Tibial nerve (tissue), 4 donors: ENCODE results near the gene AKAP17A. TPM values are rescaled to one million over a fixed set of nuclear protein-coding genes. Genes with fewer than 3 reads are reported as not detected.
"Not testable (repeated sequence)": the region's sequence is repeated elsewhere in the genome, so short reads cannot be mapped to it uniquely, and the experiment has no call there.

ENCODE experiments used
- DNase-seq, 2 donors: peaks; one replicate each; pipeline ENCODE4 v3.0.0-alpha.2; 2019; ENCODE audit warnings: low spot score in 2 of 2
- H3K27ac ChIP-seq, 4 donors: fragments of 200-600 bp; sonication (generic) in 3 of 4; one replicate each; pipeline ENCODE4 v1.5.1; 2017 to 2019; ENCODE audit warnings: mild to moderate bottlenecking in 1 of 4
- H3K27me3 ChIP-seq, 2 donors: fragments of 200-600 bp; sonication (generic) in 1 of 2; one replicate each; pipeline versions ENCODE4 v1.5.1 to v1.6.0; 2017 to 2019
- H3K36me3 ChIP-seq, 3 donors: fragments of 200-600 bp; sonication (generic); one replicate each; pipeline ENCODE4 v1.5.1; 2018 to 2019
- H3K4me1 ChIP-seq, 4 donors: fragments of 200-600 bp; sonication (generic) in 3 of 4; one replicate each; pipeline ENCODE4 v1.5.1; 2017 to 2019
- H3K4me3 ChIP-seq, 4 donors: fragments of 200-600 bp; sonication (generic) in 3 of 4; one replicate each; pipeline ENCODE4 v1.5.1; 2017 to 2019; ENCODE audit warnings: mild to moderate bottlenecking in 1 of 4, moderate library complexity in 1 of 4
- H3K9me3 ChIP-seq, 4 donors: fragments of 200-600 bp; sonication (generic) in 3 of 4; one replicate each; pipeline ENCODE4 v1.5.1; 2017 to 2019
- EP300 ChIP-seq, 2 donors: sonication (generic); formaldehyde crosslinking; IDR thresholded peaks; one replicate each; pipeline ENCODE4 v1.6.1; 2017; ENCODE audit warnings: antibody characterized with exemption in 2 of 2, mild to moderate bottlenecking in 1 of 2
- POLR2A ChIP-seq, 2 donors: fragments of 450-650 bp; IDR thresholded peaks; one replicate each; pipeline ENCODE4 v1.6.1; 2017; ENCODE audit warnings: antibody characterized with exemption in 2 of 2, mild to moderate bottlenecking in 2 of 2, moderate library complexity in 2 of 2
- WGBS, 2 donors: methylation state at CpG; one replicate each; pipeline ENCODE4 v1.1.5; 2018; 5-methylcytosine and 5-hydroxymethylcytosine counted together
- total RNA-seq, 4 donors: library from RNA; depleted of rRNA; stranded (reverse); fragments of >200 nt; gene quantifications; one replicate each; pipeline ENCODE4 v1.1.0, GENCODE V29; 2016
- TF ChIP-seq, protein P1 (sequence below), 5 experiments: fragments of 200-600 bp in 3 of 5; fragments of 450-650 bp in 2 of 5; sonication (generic) in 3 of 5; IDR thresholded peaks; one replicate each; pipeline ENCODE4 v1.5.1; 2016 to 2019; ENCODE audit warnings: antibody characterized with exemption in 5 of 5, mild to moderate bottlenecking in 3 of 5, moderate library complexity in 2 of 5

AKAP17A gene
- total RNA-seq, 4 donors from 2014 or later = 58.3 to 139 (median 72.6) TPM

DNA sequence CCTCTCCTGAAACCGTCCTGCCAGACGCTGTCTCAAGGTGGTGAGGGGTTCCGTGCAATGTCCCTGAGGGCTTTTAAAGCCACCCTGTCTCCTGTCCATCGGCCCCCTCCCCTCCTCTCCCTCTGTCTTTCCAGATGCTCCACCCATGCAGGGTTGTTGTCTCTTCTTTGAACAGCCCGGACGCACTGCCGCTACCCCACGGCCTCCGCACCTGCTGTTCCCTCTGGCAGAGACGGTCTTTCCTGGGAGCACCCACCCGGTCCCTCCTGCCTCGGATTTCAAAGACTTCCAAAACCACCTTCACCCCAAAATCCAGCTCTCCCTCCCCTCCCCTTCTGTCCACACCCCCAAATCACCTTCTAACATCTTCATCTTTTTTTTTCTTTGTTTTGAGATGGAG lies 19.3 kb downstream of the AKAP17A start:
- WGBS, 2 donors = 81 to 82% methylated on average over 12 of the region's 12 CpGs
- H3K36me3 ChIP-seq = no peaks in the 10 kb centered on the region
- H3K27ac ChIP-seq = no peak overlapping the region
- DNase-seq = no peak
- H3K4me3 ChIP-seq = no peak overlapping the region
- H3K4me1 ChIP-seq = no peaks in the 10 kb centered on the region
- H3K9me3 ChIP-seq = no peaks in the 10 kb centered on the region
- TF ChIP-seq, protein P1, sequence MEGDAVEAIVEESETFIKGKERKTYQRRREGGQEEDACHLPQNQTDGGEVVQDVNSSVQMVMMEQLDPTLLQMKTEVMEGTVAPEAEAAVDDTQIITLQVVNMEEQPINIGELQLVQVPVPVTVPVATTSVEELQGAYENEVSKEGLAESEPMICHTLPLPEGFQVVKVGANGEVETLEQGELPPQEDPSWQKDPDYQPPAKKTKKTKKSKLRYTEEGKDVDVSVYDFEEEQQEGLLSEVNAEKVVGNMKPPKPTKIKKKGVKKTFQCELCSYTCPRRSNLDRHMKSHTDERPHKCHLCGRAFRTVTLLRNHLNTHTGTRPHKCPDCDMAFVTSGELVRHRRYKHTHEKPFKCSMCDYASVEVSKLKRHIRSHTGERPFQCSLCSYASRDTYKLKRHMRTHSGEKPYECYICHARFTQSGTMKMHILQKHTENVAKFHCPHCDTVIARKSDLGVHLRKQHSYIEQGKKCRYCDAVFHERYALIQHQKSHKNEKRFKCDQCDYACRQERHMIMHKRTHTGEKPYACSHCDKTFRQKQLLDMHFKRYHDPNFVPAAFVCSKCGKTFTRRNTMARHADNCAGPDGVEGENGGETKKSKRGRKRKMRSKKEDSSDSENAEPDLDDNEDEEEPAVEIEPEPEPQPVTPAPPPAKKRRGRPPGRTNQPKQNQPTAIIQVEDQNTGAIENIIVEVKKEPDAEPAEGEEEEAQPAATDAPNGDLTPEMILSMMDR (IDR thresholded peaks at IDR 0.05) = no peak
- no peak for TF ChIP-seq POLR2A (IDR thresholded peaks at IDR 0.05)
- no peak for TF ChIP-seq EP300 (IDR thresholded peaks at IDR 0.05)
- no peaks in the 10 kb centered on the region for H3K27me3 ChIP-seq

DNA sequence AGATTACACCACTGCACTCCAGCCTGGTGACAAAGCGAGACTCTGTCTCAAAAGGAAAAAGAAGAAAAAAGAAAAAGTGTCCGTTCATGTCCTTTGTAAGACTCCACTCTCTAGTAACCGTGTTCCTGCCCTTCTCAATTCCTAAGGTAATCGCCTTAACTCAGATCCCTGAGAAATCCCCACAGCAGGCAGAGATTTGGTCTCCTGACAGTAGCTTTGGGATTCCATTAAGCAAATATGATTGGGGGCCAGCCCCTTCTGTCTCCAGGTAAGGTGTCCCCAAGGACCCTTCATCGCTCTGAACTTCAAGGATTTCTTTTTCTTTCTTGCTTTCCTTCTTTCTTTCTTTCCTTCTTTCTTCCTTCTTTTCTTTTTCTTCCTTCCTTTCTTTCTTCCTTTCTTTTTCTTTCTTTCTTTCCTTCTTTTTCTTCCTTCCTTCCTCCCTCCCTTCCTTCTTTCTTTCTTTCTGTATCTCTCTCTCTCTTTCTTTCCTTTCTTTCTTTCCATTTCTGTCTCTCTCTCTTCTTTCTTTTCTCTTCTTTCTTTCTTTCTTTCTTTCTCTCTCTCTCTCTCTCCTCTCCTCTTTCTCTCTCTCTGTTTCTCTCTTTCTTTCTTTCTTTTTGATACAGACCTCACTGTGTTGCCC lies 21.4 kb downstream of the AKAP17A start:
- DNase-seq = no peak
- Histone ChIP-seq H3K36me3 (no peaks in the 10 kb centered on the region), H3K27me3 (no peaks in the 10 kb centered on the region), H3K4me1 (no peaks in the 10 kb centered on the region), H3K4me3 (no peak overlapping the region), H3K9me3 (no peaks in the 10 kb centered on the region), H3K27ac (no peak overlapping the region)
- TF ChIP-seq POLR2A (IDR thresholded peaks at IDR 0.05) (no peak), EP300 (IDR thresholded peaks at IDR 0.05) (no peak)
- TF ChIP-seq, protein P1 (IDR thresholded peaks at IDR 0.05) = no peak
- WGBS, 2 donors = 79 to 84% methylated on average over 5 of the region's 5 CpGs

DNA sequence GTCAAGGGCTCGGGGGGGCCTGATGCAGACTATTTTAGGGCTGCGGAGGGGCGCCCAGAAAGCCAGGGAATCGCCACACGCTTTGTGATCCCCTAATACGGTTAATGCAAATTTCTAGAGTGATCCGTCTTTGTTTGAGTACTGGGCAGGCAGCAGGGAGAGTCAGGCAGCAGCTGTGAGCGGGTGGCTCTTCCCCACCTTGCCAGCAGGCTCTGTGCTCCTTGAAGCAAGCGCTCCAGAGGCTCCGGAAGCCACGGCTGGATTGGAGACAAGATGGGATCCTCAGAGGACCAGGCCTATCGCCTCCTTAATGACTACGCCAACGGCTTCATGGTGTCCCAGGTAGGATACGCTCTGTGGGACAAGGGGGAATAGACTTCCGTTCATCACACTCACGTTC lies 23.5 kb downstream of the AKAP17A start, which contains the start of gene ASMT:
ASMT (plus strand) TSS at position 133 of the 400 bp plus-strand sequence; CDS start at position 274, 141 bp downstream.
- Histone ChIP-seq H3K27ac (no peak within 1 kb of the TSS), H3K4me1 (no peaks in the 10 kb centered on the region), H3K4me3 (no peak within 1 kb of the TSS), H3K27me3 (no peaks in the 10 kb centered on the region), H3K36me3 (no peaks in the 10 kb centered on the region), H3K9me3 (no peaks in the 10 kb centered on the region)
- TF ChIP-seq, protein P1 (IDR thresholded peaks at IDR 0.05) = no peak
- TF ChIP-seq POLR2A (IDR thresholded peaks at IDR 0.05) (no peak), EP300 (IDR thresholded peaks at IDR 0.05) (no peak)
- DNase-seq = no peak
- 78 to 82% methylated on average over 17 of the region's 17 CpGs for WGBS, 2 donors

DNA sequence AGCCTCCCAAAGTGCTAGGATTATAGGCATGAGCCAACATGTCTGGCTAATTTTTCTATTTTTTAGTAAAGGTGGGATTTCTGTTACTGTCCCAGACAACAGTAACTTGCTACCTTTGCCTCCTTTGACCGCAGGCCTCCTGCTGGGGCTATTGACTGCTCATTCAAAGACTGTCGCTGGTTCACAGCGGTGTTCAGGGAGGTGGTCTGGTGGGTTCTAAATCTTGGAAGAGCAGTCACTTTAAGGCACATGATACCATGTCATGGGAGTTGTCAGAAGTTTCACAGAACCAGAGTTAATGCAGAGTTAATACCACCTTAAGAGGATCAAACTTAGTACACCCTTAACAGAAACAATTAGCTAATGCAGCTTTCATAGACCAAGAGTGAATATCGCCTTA lies 27.3 kb downstream of the AKAP17A start:
- no peaks in the 10 kb centered on the region for H3K4me1 ChIP-seq
- TF ChIP-seq POLR2A (IDR thresholded peaks at IDR 0.05) = no peak
- TF ChIP-seq, protein P1 (IDR thresholded peaks at IDR 0.05) = no peak
- TF ChIP-seq EP300 (IDR thresholded peaks at IDR 0.05) = no peak
- WGBS, 2 donors = 41 to 62% methylated on average over 4 of the region's 4 CpGs

DNA sequence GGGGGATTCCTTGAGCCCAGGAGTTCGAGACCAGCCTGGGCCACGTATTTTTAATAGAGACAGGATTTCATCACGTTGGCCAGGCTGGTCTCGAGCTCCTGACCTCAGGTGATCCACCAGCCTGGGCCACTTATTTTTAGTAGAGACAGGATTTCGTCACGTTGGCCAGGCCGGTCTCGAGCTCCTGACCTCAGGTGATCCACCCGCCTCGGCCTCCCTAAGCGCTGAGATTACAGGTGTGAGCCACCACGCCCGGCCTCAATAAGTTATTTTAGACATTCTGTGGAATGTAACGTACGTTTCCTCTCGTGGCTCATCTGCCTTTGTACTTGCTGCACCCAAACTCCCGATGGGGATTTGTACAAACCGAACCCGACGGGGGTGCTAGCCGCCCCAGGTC lies 32.3 kb downstream of the AKAP17A start:
- Histone ChIP-seq H3K27ac (no peak overlapping the region), H3K9me3 (no peaks in the 10 kb centered on the region), H3K4me3 (no peak overlapping the region), H3K4me1 (no peaks in the 10 kb centered on the region), H3K36me3 (no peaks in the 10 kb centered on the region), H3K27me3 (no peaks in the 10 kb centered on the region)
- no peak for TF ChIP-seq POLR2A (IDR thresholded peaks at IDR 0.05)
- TF ChIP-seq, protein P1 (IDR thresholded peaks at IDR 0.05) = no peak
- TF ChIP-seq EP300 (IDR thresholded peaks at IDR 0.05) = no peak
- no peak for DNase-seq
- 81 to 82% methylated on average over 21 of the region's 21 CpGs for WGBS, 2 donors

More for the DNA sequence above, 27.3 kb downstream of the AKAP17A start:
- Histone ChIP-seq H3K9me3 (no peaks in the 10 kb centered on the region), H3K36me3 (no peaks in the 10 kb centered on the region), H3K27me3 (no peaks in the 10 kb centered on the region), H3K4me3 (no peak overlapping the region), H3K27ac (no peak overlapping the region)
- DNase-seq = no peak

DNA sequence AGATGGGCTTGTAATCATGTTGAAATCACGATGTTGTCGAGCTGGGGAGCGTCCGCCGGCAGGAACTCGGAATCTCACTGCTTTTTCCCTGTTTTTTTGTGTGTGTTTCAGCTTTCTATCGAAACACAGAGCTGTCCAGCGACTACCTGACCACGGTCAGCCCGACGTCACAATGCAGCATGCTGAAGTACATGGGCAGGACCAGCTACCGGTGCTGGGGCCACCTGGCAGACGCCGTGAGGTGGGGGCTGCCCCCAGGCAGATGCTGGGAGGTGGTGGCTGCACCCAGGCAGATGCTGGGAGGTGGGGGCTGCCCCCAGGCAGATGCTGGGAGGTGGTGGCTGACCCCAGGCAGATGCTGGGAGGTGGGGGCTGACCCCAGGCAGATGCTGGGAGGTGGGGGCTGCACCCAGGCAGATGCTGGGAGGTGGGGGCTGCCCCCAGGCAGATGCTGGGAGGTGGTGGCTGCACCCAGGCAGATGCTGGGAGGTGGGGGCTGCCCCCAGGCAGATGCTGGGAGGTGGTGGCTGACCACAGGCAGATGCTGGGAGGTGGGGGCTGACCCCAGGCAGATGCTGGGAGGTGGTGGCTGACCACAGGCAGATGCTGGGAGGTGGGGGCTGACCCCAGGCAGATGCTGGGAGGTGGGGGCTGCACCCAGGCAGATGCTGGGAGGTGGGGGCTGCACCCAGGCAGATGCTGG lies 32.9 kb downstream of the AKAP17A start:
- H3K9me3 ChIP-seq, H3K4me1 ChIP-seq, H3K4me3 ChIP-seq, H3K27me3 ChIP-seq, H3K36me3 ChIP-seq, H3K27ac ChIP-seq, DNase-seq: not testable (repeated sequence)
- WGBS, 2 donors = 74 to 81% methylated on average over 14 of the region's 14 CpGs

DNA sequence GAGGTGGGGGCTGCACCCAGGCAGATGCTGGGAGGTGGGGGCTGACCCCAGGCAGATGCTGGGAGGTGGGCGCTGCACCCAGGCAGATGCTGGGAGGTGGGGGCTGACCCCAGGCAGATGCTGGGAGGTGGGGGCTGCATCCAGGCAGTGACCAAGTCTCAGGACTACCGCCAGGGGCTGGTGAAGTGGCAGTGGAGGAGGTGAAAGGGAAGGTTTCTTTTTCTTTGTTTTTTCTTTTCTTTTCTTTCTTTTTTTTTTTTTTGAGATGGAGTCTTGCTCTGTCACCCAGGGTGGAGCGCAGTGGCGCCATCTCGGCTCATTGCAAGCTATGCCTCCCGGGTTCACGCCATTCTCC lies 33.4 kb downstream of the AKAP17A start:
- not testable (repeated sequence) for H3K4me3 ChIP-seq, H3K36me3 ChIP-seq, H3K27me3 ChIP-seq, H3K27ac ChIP-seq, DNase-seq, H3K9me3 ChIP-seq, H3K4me1 ChIP-seq
- WGBS, 2 donors = 95 to 97% methylated on average over 7 of the region's 7 CpGs
